KMS-11 (cell line): ENCODE data around the gene TGFBI.

Experiments
- H2AFZ ChIP-seq: fragments of 200-600 bp; sonication (generic); 2 replicates; pipeline ENCODE4 v1.6.1; 2016; ENCODE audit warnings: antibody characterized with exemption, mixed run types, low read depth
- H3K27ac ChIP-seq: fragments of 200-600 bp; sonication (generic); 2 replicates; pipeline ENCODE4 v1.6.1; 2016; ENCODE audit warnings: mild to moderate bottlenecking, mixed run types
- H3K27me3 ChIP-seq: fragments of 200-600 bp; sonication (generic); 2 replicates; pipeline ENCODE4 v1.6.1; 2017; ENCODE audit warnings: mild to moderate bottlenecking, low read depth, mixed run types, moderate library complexity; ENCODE audit not compliant: insufficient read depth
- H3K36me3 ChIP-seq: fragments of 200-600 bp; sonication (generic); 2 replicates; pipeline ENCODE4 v1.6.1; 2017; ENCODE audit warnings: mild to moderate bottlenecking, mixed run types; ENCODE audit not compliant: insufficient read depth
- H3K4me1 ChIP-seq: fragments of 200-600 bp; sonication (generic); 2 replicates; pipeline ENCODE4 v1.6.1; 2016; ENCODE audit warnings: mild to moderate bottlenecking, low read depth, mixed run types; ENCODE audit not compliant: poor library complexity, severe bottlenecking
- H3K4me2 ChIP-seq: fragments of 200-600 bp; sonication (generic); 2 replicates; pipeline ENCODE4 v1.7.0; 2016; ENCODE audit warnings: mild to moderate bottlenecking, mixed run types
- H3K4me3 ChIP-seq: fragments of 200-600 bp; sonication (generic); IDR thresholded peaks from 2 replicates; pipeline ENCODE4 v1.6.1; 2017; ENCODE audit warnings: low read depth, low read length, mixed read lengths; ENCODE audit not compliant: insufficient read depth
- H3K79me2 ChIP-seq: fragments of 200-600 bp; sonication (generic); 2 replicates; pipeline ENCODE4 v1.6.1; 2016; ENCODE audit warnings: low read depth, mixed run types; ENCODE audit not compliant: insufficient read depth
- H3K9ac ChIP-seq: fragments of 200-600 bp; sonication (generic); 2 replicates; pipeline ENCODE4 v1.6.1; 2016; ENCODE audit warnings: mild to moderate bottlenecking, mixed run types
- H4K20me1 ChIP-seq: fragments of 200-600 bp; sonication (generic); 2 replicates; pipeline ENCODE4 v1.6.1; 2016; ENCODE audit warnings: mild to moderate bottlenecking, mixed run types; ENCODE audit not compliant: insufficient read depth
- CTCF ChIP-seq: fragments of 200-600 bp; sonication (generic); conservative IDR thresholded peaks from 2 replicates; pipeline ENCODE4 v1.6.1; 2017; ENCODE audit warnings: low read depth, mild to moderate bottlenecking, antibody characterized with exemption, low read length, moderate library complexity, mixed read lengths

Gene TGFBI

GRCh38 chr5:136028782-136029742, at the start of gene TGFBI:
TGFBI (plus strand) TSS chr5:136028988; CDS start chr5:136029056, 68 bp downstream.
- Histone ChIP-seq H3K4me1 (no peaks in the 10 kb centered on the region), H3K4me3 (no peak within 1 kb of the TSS), H3K27me3 (no peaks in the 10 kb centered on the region), H3K9ac (no peak within 1 kb of the TSS), H3K79me2 (no peaks in the 10 kb centered on the region), H3K4me2 (no peak within 1 kb of the TSS), H4K20me1 (no peaks in the 10 kb centered on the region), H3K27ac (no peak within 1 kb of the TSS), H2AFZ (no peak within 1 kb of the TSS), H3K36me3 (no peaks in the 10 kb centered on the region)
- no peak for TF ChIP-seq CTCF

- Histone ChIP-seq H3K27me3 (no peaks in the 10 kb centered on the region), H3K27ac (no peak overlapping the region), H4K20me1 (no peaks in the 10 kb centered on the region), H3K9ac (no peak overlapping the region), H2AFZ (no peak overlapping the region), H3K4me2 (no peak overlapping the region), H3K4me1 (no peaks in the 10 kb centered on the region), H3K79me2 (no peaks in the 10 kb centered on the region), H3K36me3 (no peaks in the 10 kb centered on the region), H3K4me3 (no peak overlapping the region)
- TF ChIP-seq CTCF, result no peak
These were observed 49.8 kb upstream of the TGFBI start for GRCh38 chr5:135978993-135979392.

- no peak overlapping the region for H3K4me2 ChIP-seq
- H2AFZ ChIP-seq, result no peak overlapping the region
- H3K4me3 ChIP-seq, result no peak overlapping the region
These were observed 49.3 kb upstream of the TGFBI start for GRCh38 chr5:135979510-135979909.

DNA sequence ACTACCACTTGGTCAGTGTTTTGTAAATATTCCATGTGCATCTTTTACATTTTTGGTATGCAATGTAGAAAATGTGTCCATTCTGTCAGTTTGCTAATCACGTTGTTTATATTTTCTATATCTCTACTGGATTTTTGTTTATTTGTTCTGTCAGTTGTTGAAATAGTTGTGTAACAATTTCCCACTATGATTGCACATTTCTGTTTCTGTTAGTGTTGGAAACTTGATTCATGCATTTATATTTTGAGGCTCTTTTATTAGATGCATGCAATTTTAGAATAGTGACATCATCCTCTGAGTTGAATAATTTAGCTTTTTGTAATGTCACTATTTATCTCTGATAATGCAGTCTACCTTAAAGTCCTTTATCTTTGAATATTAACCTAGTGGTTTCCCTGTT, 48.2 kb upstream of the TGFBI start:
- H3K36me3 ChIP-seq, result no peaks in the 10 kb centered on the region
- no peaks in the 10 kb centered on the region for H3K27me3 ChIP-seq
- no peak overlapping the region for H3K4me3 ChIP-seq
- no peak overlapping the region for H3K9ac ChIP-seq
- H4K20me1 ChIP-seq, result no peaks in the 10 kb centered on the region
- H3K79me2 ChIP-seq, result no peaks in the 10 kb centered on the region
- H2AFZ ChIP-seq, result no peak overlapping the region
- H3K4me2 ChIP-seq, result no peak overlapping the region
- H3K4me1 ChIP-seq, result no peaks in the 10 kb centered on the region
- TF ChIP-seq CTCF, result no peak
- H3K27ac ChIP-seq, result no peak overlapping the region

More at GRCh38 chr5:135979510-135979909, 49.3 kb upstream of the TGFBI start:
- Histone ChIP-seq H4K20me1 (no peaks in the 10 kb centered on the region), H3K36me3 (no peaks in the 10 kb centered on the region), H3K4me1 (no peaks in the 10 kb centered on the region), H3K27ac (no peak overlapping the region), H3K9ac (no peak overlapping the region), H3K27me3 (no peaks in the 10 kb centered on the region), H3K79me2 (no peaks in the 10 kb centered on the region)
- no peak for TF ChIP-seq CTCF
